Lower leg skin (tissue), 3 donors: ENCODE results near the gene TBC1D3B.

ENCODE experiments used
- CTCF ChIP-seq, 3 donors: fragments of 450-650 bp; IDR thresholded peaks; one replicate each; pipeline ENCODE4 v1.5.1; 2016; ENCODE audit warnings: antibody characterized with exemption in 3 of 3, mild to moderate bottlenecking in 3 of 3, moderate library complexity in 2 of 3
- POLR2A ChIP-seq, 2 donors: fragments of 450-650 bp; IDR thresholded peaks; one replicate each; pipeline ENCODE4 v1.6.1; 2016 to 2017; ENCODE audit warnings: antibody characterized with exemption in 2 of 2, mild to moderate bottlenecking in 1 of 2, moderate library complexity in 1 of 2

- TF ChIP-seq CTCF (IDR thresholded peaks at IDR 0.05): no peak
- no peak for TF ChIP-seq POLR2A (IDR thresholded peaks at IDR 0.05)
Observed at GRCh38 chr17:36127199-36127893, 49.1 kb downstream of the TBC1D3B start.
